Activated CD8-positive, alpha-beta memory T cell treated with anti-CD3 and anti-CD28 coated beads, Interleukin-2, amount 50 U/mL, for 1 hour (primary cell): ENCODE results near the gene POLR3A.
"Not testable (repeated sequence)": the region's sequence is repeated elsewhere in the genome, so short reads cannot be mapped to it uniquely, and the experiment has no call there.

Source experiments
- DNase-seq: peaks from one replicate; pipeline ENCODE4 v3.0.0-alpha.2; 2020; ENCODE audit errors: extremely low read depth

Gene POLR3A

DNA sequence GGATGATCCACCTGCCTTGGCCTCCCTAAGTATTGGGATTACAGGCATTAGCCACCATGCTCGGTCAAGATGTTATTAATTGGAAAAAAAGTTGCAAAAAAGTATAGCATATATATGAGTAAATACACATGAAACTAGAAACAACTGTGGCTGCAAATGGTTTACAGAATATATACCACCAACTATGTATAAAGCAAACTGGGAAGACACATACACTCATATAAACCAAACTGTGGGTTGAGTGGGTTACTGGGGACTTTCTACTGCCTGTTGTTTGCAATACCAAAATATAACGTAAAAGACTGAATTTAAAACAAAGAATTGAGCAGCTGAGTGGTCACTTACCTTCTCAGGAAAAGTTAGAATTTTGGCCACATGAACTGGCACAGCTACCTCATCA, 8.1 kb downstream of the POLR3A start:
- no peak for DNase-seq

DNA sequence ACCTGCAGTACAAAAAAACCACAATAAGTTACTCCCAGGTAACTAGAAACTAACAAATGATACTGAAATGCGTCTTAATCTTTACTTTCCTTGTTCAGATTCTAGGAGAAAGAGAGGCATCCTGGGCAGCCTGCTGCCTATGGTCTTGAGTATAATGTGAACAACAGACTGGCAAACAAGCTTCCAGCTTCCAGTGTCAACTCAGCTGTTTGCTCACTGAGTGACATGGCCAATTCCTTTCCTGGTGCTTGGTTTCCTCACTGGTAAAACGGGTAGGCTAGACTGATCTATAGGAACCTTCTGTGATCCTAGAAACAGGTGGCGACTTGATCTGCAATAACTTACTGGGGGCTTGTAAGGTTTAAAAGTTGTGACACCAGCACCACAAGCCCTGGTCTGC, 10.1 kb downstream of the POLR3A start:
- no peak for DNase-seq

DNA sequence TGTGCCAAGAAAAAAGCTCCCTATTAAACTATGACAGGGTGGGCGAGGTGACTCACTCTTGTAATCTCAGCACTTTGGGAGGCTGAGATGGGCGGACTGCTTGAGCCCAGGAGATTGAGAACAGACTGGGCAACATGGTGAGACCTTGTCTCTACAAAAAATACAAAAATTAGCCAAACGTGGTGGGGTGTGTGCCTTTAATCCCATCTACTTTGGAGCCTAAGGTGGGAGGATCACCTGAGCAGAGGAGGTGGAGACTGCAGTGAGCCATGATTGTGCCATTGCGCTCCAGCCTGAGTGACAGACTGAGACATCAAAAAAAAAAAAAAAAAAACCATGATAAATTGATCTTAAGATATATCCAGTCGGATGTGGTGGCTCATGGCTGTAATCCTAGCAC, 11.5 kb downstream of the POLR3A start:
- DNase-seq, result no peak

DNA sequence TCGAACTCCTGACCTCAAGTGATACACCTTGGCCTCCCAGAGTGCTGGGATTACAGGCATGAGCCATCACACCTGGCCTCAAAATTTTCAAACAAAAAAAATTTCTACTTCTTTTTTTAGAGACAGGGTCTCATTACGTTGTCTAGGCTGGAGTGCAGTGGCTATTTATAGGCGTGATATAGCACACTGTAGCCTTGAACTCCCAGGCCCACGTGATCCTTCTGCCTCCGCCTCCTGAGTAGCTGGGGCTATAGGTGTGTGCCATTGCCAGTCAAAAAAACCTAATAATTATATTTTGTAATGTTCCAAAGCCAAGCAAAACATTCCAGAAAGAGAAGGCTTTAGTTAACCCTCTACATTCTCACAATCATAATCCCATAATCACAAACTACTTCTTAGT, 13.8 kb downstream of the POLR3A start:
- no peak for DNase-seq

DNA sequence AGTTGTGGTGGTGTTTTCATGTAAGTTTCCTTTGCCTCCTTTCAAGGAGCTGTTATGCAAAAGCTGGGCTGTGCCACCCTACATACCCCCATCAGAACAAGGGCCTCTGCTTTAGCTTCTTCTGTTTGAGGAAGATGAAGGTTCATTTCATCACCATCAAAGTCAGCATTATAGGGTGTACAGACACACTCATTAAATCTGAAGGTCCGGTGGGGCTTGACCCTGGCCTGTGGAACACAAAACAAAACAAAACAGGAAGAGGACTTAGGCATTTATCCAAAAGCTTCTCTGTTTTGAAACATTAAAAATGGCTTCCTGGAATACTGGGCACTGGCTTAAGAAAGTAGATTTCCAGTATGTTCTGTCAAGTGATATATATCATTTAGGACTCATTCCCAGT, 15.8 kb downstream of the POLR3A start:
- no peak for DNase-seq

DNA sequence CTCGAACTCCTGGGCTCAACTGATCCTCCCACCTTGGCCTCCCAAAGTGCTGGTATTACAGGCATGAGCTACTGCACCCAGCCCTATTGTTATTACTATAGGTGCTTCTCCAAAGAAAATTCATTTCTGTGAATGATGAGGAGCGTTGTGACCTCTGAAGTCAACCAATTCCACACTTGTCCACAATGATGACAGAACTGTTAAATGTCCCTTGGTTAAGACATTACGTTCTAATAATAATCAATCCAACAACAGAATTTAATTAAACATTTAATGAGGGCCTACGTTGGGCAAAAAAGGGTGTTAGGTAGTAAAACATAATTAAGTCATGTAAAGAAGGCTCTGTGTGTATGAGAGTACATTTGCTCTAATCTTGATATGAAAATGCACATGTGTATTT, 18.2 kb downstream of the POLR3A start:
- DNase-seq, result no peak

DNA sequence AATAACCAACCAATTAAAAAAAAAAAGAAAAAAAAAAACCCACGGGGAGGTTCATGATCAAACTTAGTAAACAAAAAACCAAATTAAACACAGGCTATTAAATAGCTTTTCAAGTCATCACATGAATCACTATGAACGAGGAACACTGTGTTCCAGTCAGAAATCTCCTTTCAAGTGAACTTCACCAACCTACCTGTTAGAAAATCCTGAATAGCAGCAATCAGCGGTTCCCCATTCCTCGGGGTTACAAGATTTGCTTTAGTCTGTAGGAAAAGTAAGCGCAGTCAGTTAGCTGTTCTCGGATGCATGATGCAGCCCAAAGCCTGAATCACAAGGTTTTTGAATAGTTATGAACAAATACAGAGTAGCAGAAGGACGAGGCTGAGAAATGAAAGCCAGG, 19.0 kb downstream of the POLR3A start:
- DNase-seq, result no peak

DNA sequence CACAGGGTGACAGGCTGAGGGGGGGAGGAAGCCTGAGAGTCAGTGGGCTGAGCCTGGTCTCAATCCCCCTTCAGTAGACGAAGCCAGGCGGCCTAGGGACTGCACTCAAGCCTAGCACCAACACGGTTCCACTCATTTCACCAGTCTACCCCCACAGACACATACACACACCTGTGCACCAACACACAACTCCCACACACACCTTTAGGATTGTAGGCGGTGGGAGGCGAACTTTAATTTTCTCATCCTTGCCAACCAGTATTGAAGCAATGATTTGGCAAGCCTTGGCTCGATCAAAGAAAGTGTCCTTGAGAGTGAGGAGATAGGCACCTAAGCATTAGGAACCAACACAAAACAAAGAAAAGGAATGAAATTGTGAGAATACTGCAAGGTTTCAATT, 19.7 kb downstream of the POLR3A start:
- no peak for DNase-seq

DNA sequence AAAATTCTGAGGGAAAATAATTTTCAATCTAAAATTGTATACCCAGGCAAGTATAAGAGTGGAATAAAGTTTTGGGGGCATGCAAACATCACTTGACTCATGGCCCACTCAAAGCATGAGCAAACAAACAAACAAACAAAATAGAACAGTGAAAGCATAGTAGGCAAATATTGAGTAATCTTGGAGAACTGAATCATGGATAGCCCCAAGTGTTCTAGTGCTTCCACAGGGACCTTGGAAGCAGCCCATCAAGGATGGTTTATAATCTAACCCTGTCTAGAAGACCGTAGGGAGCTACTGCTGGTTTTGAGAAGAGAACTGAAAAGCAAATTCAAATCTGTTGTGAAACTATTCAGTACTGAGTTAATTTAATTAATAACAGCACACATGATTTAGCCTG, 22.1 kb downstream of the POLR3A start:
- no peak for DNase-seq

DNA sequence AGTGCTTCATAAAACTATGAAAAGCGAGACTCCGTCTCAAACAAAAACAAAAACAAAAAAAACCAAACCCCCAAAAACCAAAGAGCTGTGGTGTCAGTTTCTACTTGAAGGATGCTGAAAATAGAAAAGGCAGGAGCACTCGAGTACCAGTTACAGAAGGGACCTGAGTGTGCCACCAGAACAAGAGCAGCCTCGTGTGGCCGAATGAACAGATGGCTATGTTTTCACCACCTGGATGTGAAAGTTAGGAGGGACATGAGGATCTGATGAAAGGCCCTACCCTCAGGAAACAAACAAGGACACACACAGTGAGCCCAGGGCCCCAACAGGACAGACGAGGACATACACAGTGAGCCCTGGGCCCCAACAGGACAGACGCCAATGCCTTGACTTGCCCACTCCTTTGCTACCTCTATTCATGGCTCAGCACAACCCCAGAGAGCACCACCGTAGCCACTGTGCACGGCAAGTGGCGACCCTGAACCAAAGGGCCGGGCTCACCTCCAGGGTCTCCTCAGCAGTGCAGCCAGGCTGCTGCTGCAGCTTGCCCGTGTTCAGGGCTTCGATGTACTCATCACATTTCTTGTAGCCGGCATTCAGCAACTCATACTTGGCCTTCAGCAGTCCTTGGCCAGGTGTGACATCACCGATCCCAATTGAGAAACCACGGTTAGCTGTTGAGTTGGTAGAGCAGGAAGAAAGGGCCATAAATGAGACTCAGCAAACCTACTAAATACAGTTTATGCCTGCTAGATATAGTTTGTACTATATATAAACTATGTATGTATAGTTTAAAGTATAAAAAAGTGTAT, 24.9 kb downstream of the POLR3A start:
- DNase-seq, result no peak

DNA sequence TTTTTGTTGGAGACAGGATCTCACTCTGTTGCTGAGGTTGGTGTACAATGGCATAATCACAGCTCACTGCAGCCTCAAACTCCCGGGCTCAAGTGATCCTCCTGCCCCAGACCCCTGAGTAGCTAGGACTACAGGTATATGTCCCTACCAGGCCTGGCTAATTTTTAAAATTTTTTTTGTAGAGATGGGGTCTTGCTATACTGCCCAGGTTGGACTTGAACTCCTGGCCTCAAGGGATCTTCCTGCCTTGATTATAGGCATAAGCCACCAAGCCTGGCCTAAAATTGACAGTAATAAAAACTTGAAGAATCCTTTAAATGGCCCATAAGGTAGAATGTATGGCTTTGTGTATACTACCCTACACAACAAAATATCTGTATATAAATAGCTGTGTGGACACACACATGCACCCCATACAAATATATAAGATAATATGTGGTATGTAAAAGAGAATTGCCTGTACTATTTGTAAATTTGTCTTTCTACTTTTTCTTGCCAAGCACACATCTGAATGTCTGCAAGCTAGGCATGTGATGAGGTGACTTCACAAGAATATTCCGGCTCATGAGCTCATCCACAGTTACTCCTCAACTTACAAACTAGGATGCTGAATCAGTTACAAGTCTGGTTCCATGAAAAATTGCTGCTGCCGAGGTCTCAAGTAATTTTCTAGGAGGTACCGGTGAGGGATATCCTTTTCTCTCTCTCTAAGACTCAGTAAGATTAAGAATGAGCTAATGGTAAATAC, 26.6 kb downstream of the POLR3A start:
- no peak for DNase-seq

DNA sequence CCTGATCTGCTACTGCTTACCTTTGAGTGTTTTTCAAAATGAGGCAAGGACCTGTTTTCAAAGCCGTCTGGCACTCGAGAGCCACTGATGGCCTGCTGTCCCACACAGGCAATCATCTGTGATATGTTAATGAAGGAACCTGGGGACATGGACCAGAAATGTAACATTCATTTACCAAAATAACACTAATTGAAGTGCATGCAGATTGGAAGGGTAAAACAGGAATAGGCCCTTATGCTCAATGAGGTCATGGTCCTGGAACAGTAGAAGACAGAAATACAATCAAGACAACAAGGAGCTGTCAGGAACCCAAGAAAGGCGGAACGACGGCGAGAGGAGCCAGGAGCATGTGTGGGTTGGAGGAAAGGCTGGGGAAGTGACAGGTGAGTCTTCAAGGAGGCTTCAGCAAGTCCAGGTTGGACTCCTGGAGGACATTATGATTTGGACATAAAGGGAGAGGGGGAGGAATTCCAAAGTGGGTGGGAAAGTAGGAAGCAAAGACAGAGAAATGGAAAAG, 28.3 kb downstream of the POLR3A start:
- DNase-seq, result no peak

DNA sequence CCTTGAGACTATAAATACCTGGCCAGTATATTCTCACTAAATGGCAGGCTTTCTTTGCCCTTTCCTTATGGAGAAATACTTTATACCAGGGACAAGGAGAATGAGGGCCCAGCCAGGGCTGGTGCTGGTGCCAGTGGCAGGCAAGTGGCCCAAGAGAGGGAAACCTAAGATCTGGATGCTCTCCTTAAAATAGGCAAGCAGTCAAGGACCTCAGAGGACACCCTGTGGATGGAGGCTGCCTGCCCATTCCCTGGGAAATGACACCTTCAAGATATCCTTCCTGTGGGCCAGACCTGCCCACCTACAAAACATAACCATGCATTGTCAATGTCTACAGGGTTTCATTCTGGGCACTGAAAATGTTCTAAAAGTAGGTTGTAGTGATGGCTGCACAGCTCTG, 29.1 kb downstream of the POLR3A start:
- no peak for DNase-seq

DNA sequence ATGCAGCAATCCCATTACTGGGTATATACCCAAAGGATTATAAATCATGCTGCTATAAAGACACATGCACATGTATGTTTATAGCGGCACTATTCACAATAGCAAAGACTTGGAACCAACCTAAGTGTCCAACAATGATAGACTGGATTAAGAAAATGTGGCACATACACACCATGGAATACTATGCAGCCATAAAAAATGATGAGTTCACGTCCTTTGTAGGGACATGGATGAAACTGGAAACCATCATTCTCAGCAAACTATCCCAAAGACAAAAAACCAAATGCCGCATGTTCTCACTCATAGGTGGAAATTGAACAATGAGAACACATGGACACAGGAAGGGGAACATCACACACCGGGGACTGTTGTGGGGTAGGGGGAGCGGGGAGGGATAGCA, 30.5 kb downstream of the POLR3A start:
- DNase-seq, result not testable (repeated sequence)

DNA sequence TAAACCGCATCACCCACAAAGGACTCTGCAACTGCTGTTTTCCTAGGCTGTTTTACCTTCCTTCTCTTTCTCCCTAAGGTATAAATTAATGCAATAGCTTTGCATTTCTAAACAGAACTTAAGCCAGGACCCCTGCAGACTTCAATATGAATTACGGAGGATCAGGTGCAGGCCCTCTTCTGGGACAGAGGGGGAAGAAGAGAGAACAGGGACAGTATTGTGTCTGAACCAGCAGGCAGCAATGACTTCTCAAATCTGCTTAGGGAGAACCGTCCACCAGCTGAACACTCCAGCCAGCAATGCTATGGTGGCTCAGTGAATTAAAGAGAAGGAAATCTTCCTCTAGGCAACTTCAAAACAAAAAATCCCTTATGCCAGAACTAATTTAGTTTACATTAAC, 35.7 kb downstream of the POLR3A start:
- DNase-seq, result no peak

DNA sequence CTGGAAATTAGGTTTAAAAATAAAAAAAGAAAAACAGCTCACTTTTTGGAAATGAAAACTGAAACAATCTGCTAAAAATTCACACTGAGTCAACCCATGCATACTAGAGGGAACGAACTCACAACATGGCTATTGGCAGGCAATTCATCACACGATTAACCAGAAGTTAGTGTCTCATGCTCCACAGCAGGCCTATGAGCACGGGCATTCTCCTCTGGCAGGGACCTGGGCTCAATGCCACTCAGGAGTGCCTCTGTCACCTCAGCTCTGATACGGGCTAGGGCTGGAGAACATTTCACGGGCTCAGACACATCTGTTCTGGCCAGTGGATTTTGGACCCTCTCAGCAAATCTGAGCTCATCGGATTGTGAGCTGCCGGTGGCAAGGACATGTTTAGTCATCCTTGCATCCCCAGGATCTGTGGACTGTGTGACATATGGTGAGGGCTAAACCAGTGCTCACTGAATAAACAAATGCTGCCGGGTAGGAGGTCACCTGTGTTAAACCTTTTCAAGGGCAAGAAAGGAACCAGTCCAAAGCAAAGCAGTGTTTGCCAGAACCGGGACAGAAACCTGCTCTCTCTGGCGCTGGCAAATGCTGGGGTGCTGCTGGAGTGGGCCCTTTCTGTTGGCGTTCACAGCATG, 40.1 kb downstream of the POLR3A start:
- DNase-seq, result no peak

DNA sequence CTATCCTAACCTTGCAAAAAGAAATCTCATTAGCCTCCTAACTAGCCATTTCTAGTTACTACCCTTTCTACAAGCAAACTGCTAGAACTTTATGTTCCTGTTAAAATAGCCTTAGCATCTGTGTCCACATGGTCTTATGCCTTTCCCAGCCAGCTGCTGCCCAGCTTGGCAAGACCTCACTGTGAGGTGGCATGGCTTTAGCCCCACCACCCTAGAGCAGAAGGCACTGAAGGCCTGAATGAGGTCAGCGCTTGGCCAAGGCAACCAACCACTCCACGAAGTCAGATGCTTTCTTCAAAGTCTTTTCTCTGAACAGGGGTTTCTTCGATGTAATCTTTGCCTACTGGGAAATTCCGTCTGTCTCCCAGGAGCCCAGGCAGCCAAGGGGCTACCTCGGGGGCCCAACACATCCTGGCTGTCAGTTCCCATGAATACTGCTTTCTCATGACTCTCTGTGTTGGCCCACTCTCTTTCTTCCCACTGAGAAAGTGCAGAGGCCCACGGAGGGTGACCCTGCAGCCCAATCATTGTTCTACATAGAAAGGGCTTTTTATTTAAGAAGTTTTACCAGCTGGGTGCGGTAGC, 41.6 kb downstream of the POLR3A start:
- no peak for DNase-seq

DNA sequence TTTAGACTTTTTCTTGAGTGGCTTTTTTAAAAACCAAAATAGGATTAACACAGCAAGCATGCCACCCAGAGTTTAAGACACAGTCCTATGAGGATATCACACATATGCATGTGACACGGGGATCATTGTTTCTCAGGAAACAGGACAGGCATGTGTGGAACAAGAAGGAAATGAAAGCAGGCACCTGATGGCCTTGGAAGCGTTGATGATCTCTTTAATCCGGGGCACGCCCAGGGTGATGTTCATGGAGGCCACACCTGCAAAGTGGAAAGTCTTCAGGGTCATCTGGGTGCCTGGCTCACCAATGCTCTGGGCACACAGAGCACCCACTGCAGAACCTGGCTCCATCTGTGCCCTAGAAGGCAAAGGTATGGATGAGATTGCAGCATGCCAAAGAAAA, 44.3 kb downstream of the POLR3A start:
- DNase-seq, result no peak

DNA sequence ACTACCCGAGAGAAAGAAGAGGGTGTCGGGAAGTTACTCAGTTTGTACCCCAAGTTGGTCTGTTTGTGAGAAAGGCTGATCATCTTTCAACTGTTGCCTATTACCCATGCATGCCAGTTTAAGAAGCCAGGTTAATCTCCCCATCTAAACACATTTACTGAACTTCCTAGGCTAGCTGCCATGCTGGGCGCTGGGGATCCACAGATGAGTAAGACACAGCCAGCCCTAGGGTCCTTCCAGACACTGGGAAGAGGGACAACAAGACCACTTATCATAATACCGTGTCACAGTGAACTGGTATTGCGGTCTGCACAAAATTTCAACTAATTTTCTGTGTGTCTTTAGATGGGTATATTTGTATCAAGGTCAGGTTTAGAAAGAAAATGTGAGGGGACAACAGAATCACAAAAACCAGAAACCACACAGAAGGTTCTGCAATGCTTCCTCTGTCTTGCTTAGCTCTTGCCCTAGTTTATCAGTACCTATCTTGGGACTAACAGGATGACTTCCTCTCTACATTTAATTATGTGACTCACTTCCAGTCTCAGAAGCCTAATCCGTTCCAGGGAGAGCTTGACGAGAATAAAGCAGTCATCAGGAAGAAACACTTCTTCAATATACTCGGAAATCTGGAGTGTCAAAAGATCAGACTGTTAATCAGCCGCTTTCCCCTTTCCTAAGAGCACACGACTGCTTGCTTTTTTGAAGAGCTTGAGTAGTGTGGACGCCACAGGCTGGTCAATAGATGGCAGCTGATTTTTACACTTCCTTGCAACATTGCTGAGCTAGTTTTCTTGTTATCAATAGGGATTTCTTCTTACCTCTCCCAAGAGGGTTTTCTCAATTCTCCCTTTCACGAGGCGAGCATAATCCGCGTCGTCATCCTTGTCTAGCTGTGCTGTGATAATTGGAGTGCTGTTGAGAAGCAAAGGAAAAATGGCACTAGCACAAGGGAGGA, 45.7 kb downstream of the POLR3A start:
- DNase-seq, result no peak

DNA sequence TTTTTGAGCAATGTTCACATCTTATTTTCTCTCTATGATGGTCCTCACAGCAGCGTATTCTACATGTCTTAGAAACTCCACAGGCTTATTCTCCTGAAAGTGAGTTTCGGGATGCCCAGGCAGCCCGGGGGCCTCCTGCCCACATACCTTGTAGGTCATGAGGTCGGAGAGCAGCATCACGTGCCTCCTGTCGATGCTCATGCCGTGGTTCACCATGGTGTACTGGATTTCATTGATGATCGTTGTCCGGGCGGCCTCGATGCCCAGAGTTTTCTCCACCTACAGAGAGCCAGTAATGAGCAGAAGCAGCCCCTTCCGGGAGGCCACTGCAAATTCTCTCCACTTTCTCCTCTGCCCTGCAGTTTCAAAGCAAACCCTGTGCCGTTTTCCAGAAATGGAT, 48.0 kb downstream of the POLR3A start:
- DNase-seq, result no peak

DNA sequence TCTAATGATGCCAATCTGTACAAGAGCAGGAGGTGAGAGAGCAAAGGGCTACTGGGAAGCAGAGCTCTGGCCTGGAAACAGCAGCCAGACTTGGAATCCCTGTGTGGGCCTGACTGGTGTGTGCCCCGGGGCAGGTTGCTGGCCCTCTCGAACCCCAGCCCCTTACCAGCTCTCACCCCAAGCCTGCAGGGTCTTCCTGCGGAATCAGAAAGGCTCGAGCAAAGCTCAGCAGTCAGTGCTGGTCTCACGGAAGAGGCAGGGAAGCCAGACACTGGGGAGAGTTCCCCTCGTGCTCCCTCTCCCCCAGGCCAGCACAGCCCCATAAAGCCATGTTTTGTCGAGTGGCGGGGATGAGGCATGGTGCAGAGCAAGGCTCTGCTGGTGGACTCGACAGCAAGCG, 50.1 kb downstream of the POLR3A start:
- DNase-seq, result no peak
